ENCODE results near the gene KIRREL3.

The KIRREL3 gene

DNA sequence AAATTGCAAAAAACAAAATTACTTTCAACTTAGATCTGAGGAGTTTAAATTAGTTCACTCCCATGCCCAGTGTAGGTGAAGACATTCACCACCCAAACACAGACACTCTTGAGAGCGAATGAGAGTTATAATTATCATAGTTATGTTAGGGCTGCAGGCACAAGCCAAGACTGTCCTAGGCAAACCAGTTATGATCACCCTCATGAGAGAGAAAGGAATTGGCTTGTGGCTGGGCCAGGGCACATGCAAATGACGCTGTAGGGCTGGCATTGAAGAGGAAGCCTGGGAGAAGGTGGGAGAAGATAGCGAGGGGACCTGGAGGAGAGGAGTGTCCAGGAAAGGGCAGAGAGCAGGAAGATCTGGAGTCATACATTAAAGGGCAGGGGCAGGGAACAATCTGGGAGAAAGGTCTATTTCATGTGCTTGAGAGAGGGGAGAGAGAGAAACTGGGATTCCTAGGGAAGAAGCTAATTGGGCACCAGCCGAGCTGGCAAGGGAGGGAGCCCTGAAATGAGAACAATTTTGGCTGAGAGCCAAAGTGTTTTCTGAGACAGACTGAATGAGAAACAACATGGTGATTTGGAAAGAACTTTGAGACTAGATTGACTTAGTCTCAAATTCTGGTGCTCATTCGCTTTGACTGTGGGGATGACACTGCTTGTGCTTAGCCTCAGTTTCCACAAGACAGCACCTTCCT lies 279.9 kb downstream of the KIRREL3 start:
- Histone ChIP-seq H3K9ac (ENCODE audit: insufficient read length, low read depth) (no peak overlapping the region), H3K36me3 (ENCODE audit: insufficient read depth, insufficient read length, low read length) (no peaks in the 10 kb centered on the region), H3K4me1 (ENCODE audit: insufficient read depth, insufficient read length) (peaks cover 2% of the 10 kb centered on the region), H3K27me3 (ENCODE audit: insufficient read depth, insufficient read length) (no peaks in the 10 kb centered on the region), H3K9me3 (ENCODE audit: insufficient read depth, low read length) (no peaks in the 10 kb centered on the region), H3K4me3 (ENCODE audit: insufficient read length, low read depth) (no peak overlapping the region)
- no peak for DNase-seq (ENCODE audit: low read depth, low spot score)
- TF ChIP-seq YY1 (IDR thresholded peaks at IDR 0.05; ENCODE audit: insufficient read depth, insufficient read length) (no peak), SUZ12 (IDR thresholded peaks at IDR 0.05; ENCODE audit: extremely low read depth, insufficient read depth, insufficient read length) (no peak), ZNF274 (IDR thresholded peaks at IDR 0.05; ENCODE audit: low read depth, low read length) (no peak)

DNA sequence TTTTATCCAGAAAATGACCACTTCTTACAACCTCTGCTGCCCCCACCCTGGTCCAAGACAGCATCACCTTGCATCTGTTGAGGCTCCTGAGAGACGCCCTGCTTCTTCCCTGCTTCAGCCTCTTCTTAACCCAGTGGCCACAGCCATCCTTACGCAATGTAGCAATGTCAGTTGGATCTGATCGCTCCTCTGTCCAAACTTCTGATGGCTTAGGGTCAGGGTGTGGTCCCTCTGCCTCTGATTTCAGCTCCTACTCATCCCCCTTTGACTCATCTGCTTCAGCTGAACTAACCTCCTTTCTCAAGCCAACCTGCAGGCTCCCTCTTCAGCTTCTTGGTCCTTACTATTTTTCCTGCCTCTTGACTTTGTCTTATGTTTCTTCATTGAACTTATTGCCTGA lies 280.8 kb downstream of the KIRREL3 start:
- no peaks in the 10 kb centered on the region for H3K9me3 ChIP-seq (ENCODE audit: insufficient read depth, low read length)
- DNase-seq (ENCODE audit: low read depth, low spot score) = no peak
- peaks cover 2% of the 10 kb centered on the region for H3K4me1 ChIP-seq (ENCODE audit: insufficient read depth, insufficient read length)
- no peak overlapping the region for H3K4me3 ChIP-seq (ENCODE audit: insufficient read length, low read depth)
- TF ChIP-seq ZNF274 (IDR thresholded peaks at IDR 0.05; ENCODE audit: low read depth, low read length) (no peak), YY1 (IDR thresholded peaks at IDR 0.05; ENCODE audit: insufficient read depth, insufficient read length) (no peak), SUZ12 (IDR thresholded peaks at IDR 0.05; ENCODE audit: extremely low read depth, insufficient read depth, insufficient read length) (no peak)
- no peak overlapping the region for H3K9ac ChIP-seq (ENCODE audit: insufficient read length, low read depth)
- no peaks in the 10 kb centered on the region for H3K27me3 ChIP-seq (ENCODE audit: insufficient read depth, insufficient read length)
- no peaks in the 10 kb centered on the region for H3K36me3 ChIP-seq (ENCODE audit: insufficient read depth, insufficient read length, low read length)

- H3K4me1 ChIP-seq (ENCODE audit: insufficient read depth, insufficient read length) = peaks cover 8% of the 10 kb centered on the region
- no peak overlapping the region for H3K4me3 ChIP-seq (ENCODE audit: insufficient read length, low read depth)
- H3K27me3 ChIP-seq (ENCODE audit: insufficient read depth, insufficient read length) = no peaks in the 10 kb centered on the region
- no peaks in the 10 kb centered on the region for H3K36me3 ChIP-seq (ENCODE audit: insufficient read depth, insufficient read length, low read length)
- TF ChIP-seq YY1 (IDR thresholded peaks at IDR 0.05; ENCODE audit: insufficient read depth, insufficient read length) = no peak
- no peak for TF ChIP-seq SUZ12 (IDR thresholded peaks at IDR 0.05; ENCODE audit: extremely low read depth, insufficient read depth, insufficient read length)
- no peak for DNase-seq (ENCODE audit: low read depth, low spot score)
- no peak overlapping the region for H3K9ac ChIP-seq (ENCODE audit: insufficient read length, low read depth)
- no peaks in the 10 kb centered on the region for H3K9me3 ChIP-seq (ENCODE audit: insufficient read depth, low read length)
These were observed 282.3 kb downstream of the KIRREL3 start for GRCh38 chr11:126718276-126718675.

DNA sequence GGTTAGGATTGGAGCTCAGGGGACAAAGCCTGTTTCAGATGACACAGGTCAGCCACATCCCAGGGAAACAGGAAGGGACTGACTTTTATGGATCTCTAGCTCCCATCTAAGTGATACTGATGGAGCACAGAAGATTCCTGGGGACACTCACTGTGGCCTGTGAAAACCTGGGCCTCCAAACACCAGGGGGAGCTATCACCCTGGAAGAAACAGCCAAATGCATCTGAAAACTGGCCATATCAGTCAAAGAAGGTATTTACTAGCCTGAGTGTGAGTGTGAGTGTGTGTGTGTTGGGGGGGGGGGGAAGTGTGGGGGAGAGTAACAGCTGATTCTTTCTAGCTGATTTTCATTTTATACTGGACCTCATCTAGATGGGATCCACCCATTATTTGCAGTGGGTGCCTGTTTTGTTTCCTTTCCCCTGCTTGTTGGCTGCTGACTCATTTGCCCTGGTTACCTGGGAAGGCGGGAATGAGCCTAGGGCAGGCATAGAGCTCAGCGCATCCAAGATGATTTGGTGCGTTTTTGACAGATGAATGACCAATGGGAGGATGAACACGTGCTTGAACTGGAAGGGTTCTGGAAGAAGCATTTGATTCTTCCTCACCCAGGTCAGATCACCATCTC lies 284.0 kb downstream of the KIRREL3 start:
- Histone ChIP-seq H3K9ac (ENCODE audit: insufficient read length, low read depth) (no peak overlapping the region), H3K4me1 (ENCODE audit: insufficient read depth, insufficient read length) (peaks cover 8% of the 10 kb centered on the region), H3K36me3 (ENCODE audit: insufficient read depth, insufficient read length, low read length) (no peaks in the 10 kb centered on the region), H3K4me3 (ENCODE audit: insufficient read length, low read depth) (no peak overlapping the region), H3K9me3 (ENCODE audit: insufficient read depth, low read length) (no peaks in the 10 kb centered on the region), H3K27me3 (ENCODE audit: insufficient read depth, insufficient read length) (no peaks in the 10 kb centered on the region)
- TF ChIP-seq ZNF274 (IDR thresholded peaks at IDR 0.05; ENCODE audit: low read depth, low read length) = no peak
- no peak for TF ChIP-seq SUZ12 (IDR thresholded peaks at IDR 0.05; ENCODE audit: extremely low read depth, insufficient read depth, insufficient read length)
- no peak for TF ChIP-seq YY1 (IDR thresholded peaks at IDR 0.05; ENCODE audit: insufficient read depth, insufficient read length)
- no peak for DNase-seq (ENCODE audit: low read depth, low spot score)

DNA sequence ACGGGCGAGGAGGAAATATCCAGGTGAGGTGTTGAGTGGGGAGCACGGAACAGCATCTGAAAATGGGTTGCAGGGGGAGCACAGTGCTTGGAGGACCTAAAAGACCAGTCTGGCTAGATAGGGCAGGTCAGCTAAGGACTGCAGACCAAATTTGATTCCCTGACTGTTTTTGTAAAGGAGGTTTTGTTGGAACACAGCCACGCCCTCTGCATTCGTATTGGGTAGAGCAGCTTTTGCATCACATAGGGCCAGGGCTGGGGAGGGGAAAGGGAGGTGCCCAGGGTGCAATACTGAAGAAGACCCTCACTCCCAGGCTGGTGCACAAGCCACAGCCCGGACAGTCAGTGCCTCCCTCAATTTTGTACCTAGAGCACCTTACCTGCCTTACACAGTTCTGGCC lies 286.8 kb downstream of the KIRREL3 start:
- no peak for TF ChIP-seq SUZ12 (IDR thresholded peaks at IDR 0.05; ENCODE audit: extremely low read depth, insufficient read depth, insufficient read length)
- no peak for TF ChIP-seq ZNF274 (IDR thresholded peaks at IDR 0.05; ENCODE audit: low read depth, low read length)
- no peak for TF ChIP-seq YY1 (IDR thresholded peaks at IDR 0.05; ENCODE audit: insufficient read depth, insufficient read length)
- Histone ChIP-seq H3K9ac (ENCODE audit: insufficient read length, low read depth) (no peak overlapping the region), H3K4me1 (ENCODE audit: insufficient read depth, insufficient read length) (peaks cover 8% of the 10 kb centered on the region), H3K4me3 (ENCODE audit: insufficient read length, low read depth) (no peak overlapping the region), H3K9me3 (ENCODE audit: insufficient read depth, low read length) (no peaks in the 10 kb centered on the region), H3K36me3 (ENCODE audit: insufficient read depth, insufficient read length, low read length) (no peaks in the 10 kb centered on the region), H3K27me3 (ENCODE audit: insufficient read depth, insufficient read length) (no peaks in the 10 kb centered on the region)
- no peak for DNase-seq (ENCODE audit: low read depth, low spot score)

GRCh38 chr11:126711977-126712625 lies 288.5 kb downstream of the KIRREL3 start:
- H3K36me3 ChIP-seq (ENCODE audit: insufficient read depth, insufficient read length, low read length) = no peaks in the 10 kb centered on the region
- H3K9me3 ChIP-seq (ENCODE audit: insufficient read depth, low read length) = no peaks in the 10 kb centered on the region
- H3K4me3 ChIP-seq (ENCODE audit: insufficient read length, low read depth) = no peak overlapping the region
- no peak overlapping the region for H3K9ac ChIP-seq (ENCODE audit: insufficient read length, low read depth)
- no peaks in the 10 kb centered on the region for H3K27me3 ChIP-seq (ENCODE audit: insufficient read depth, insufficient read length)
- no peak for TF ChIP-seq YY1 (IDR thresholded peaks at IDR 0.05; ENCODE audit: insufficient read depth, insufficient read length)
- no peak for TF ChIP-seq ZNF274 (IDR thresholded peaks at IDR 0.05; ENCODE audit: low read depth, low read length)
- no peak for TF ChIP-seq SUZ12 (IDR thresholded peaks at IDR 0.05; ENCODE audit: extremely low read depth, insufficient read depth, insufficient read length)
- DNase-seq (ENCODE audit: low read depth, low spot score) = no peak
- peaks cover 5% of the 10 kb centered on the region for H3K4me1 ChIP-seq (ENCODE audit: insufficient read depth, insufficient read length)

DNA sequence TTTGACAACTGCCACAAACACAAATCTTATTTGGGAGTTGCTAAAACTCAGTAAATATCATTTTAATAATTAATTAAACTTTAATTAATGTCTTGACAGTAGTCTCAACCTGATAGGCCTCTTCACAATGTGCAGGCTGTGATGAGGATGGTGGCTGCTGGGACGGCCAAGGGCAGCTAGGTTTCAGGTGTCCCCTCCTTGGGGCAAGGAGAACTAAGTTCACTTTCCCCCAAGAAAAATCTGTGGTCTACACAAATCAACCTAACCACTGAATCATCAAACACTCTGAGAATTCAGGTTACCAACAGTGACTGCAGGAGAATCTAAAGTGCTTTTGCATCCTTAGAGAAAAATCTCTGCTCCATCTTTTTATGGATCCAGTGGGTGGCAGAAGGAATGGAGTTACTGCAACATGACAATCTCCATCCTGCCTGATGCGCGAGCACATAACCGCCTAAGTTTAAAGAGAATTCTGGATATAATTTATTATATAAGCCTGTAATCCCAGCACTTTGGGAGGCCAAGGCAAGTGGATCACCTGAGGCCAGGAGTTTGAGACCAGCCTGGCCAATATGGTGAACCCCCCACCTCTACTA lies 289.7 kb downstream of the KIRREL3 start:
- H3K9ac ChIP-seq (ENCODE audit: insufficient read length, low read depth) = no peak overlapping the region
- TF ChIP-seq YY1 (IDR thresholded peaks at IDR 0.05; ENCODE audit: insufficient read depth, insufficient read length) (no peak), ZNF274 (IDR thresholded peaks at IDR 0.05; ENCODE audit: low read depth, low read length) (no peak), SUZ12 (IDR thresholded peaks at IDR 0.05; ENCODE audit: extremely low read depth, insufficient read depth, insufficient read length) (no peak)
- no peak overlapping the region for H3K4me3 ChIP-seq (ENCODE audit: insufficient read length, low read depth)
- H3K36me3 ChIP-seq (ENCODE audit: insufficient read depth, insufficient read length, low read length) = no peaks in the 10 kb centered on the region
- no peaks in the 10 kb centered on the region for H3K27me3 ChIP-seq (ENCODE audit: insufficient read depth, insufficient read length)
- H3K4me1 ChIP-seq (ENCODE audit: insufficient read depth, insufficient read length) = peaks cover 5% of the 10 kb centered on the region
- H3K9me3 ChIP-seq (ENCODE audit: insufficient read depth, low read length) = no peaks in the 10 kb centered on the region
- DNase-seq (ENCODE audit: low read depth, low spot score) = no peak

Measured in NT2/D1 (cell line).